Stimulated activated CD4-positive, alpha-beta T cell treated with anti-CD3 and anti-CD28 coated beads, Interleukin-12 subunit alpha, Interleukin-12 subunit beta, amount 100 ng/mL, for 48 hours (primary cell): ENCODE results near the gene INPP5E.

ENCODE experiments used
- DNase-seq, 3 donors: peaks; one replicate each; pipeline ENCODE4 v3.0.0-alpha.2; 2020; ENCODE audit warnings: low read depth in 2 of 3, low spot score in 1 of 3

Gene INPP5E

GRCh38 chr9:136473354-136473721, 33.7 kb upstream of the INPP5E start:
- no peak for DNase-seq

DNA sequence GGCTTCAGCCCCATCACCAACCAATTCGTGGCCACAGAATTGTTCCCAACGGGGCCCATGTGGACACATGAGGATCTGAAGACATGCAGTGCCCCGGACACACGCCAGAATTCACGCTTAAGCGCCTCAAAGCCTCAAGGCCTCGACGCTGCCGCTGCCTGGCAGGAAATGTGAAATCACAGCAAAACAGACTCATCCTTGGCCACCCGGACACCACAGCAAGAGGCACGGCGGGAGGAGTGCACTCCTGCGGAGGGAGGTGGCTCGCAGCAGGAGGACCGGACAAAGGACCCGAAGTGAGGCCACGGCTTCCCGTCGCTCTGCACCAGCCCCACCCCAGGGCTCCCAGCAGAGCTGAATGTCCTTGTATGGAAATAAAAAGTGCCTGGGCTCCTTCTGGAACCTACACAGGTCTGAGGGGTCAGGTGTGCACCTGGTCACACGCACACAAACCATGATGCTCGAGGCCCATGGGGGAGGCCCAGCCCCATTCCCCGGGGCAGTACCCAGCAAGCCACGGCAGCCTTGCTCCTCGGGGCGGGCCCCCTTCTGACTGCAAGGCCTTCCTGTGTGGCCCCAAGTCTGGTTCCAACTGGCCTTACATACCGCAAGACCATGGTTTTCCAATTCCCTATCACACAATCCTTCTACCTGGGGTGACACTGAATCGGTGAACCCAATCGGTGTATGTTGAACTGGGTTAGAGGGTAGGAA, 33.2 kb upstream of the INPP5E start:
- DNase-seq: no peak

DNA sequence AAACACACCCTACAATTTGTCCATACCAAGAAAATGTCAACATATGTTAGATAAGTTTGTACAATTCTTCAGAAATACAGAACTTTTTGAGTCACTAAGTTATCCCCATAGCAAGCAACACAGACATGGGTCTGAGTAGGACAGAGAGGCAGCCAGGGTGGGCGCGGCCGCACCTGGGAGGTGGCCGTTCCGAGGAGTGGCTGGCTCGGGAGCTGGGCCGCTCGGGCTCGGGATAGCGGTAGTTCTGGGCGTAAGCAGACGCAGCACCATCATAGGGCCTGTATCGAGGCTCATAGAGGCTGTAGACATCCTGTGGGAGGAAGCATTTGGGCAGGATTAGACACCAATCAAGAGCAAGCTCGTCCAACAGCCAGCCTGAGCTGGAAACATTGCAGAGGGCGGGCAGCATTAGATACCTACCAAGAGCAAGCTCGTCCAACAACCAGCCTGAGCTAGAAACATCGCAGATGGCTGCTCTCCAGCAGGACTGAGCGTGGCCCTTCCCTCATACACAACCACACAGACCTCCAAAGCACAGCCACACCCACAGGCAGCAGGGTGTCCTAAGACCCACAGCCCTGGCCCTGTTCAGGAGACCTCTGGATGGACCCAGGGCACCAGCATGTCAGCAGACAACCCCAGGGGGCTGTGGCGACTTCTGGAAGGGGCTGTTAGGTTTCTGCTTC, 32.3 kb upstream of the INPP5E start:
- no peak for DNase-seq

DNA sequence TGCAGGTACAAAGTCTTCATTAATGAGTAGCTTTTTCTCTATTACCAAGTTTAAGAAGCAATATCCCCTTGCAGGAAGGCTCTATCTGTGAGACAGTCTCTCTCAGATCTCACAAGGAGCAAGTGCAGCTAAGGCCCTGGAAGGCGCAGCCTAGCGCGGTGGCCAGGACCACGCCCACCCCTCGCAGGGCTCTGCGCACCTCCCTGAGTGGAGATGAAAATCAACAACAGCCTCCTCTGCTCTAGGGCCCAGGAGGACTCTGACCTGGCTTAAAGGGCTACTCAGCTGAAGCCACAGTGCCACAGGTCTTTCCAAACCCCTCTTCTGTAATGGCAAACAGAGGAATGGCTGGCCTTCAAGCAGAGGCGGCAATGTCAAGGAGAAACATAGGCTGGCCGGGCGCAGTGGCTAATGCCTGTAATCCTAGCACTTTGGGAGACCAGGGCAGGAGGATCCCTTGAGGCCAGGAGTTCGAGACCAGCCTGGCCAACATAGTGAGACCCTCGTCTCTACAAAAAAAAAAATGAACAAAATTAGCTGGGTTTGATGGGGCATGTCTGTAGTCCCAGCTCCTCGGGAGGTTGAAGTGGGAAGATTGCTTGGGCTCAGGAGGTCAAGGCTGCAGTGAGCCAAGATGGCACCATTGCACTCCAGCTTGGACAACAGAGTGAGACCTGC, 31.3 kb upstream of the INPP5E start:
- no peak for DNase-seq

DNA sequence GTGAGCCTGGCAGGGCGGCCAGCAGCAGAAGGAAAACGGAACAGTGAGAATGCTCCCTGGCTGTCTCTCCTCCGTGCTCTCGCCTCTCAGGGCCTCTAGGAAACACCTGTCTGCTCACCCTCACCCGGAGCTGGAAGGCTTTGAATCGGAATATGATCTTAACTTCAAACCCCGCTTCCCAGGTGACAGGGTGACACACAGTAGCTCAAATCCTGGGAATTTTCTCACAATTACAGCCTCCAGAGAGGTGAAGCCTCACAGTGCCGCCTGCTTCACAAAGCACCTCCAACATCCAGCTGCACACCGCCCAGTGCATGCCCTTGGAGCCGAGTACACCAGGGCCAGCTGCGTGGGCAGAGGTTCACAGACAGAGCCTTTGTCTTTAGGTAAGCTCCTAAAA, 30.7 kb upstream of the INPP5E start:
- no peak for DNase-seq

DNA sequence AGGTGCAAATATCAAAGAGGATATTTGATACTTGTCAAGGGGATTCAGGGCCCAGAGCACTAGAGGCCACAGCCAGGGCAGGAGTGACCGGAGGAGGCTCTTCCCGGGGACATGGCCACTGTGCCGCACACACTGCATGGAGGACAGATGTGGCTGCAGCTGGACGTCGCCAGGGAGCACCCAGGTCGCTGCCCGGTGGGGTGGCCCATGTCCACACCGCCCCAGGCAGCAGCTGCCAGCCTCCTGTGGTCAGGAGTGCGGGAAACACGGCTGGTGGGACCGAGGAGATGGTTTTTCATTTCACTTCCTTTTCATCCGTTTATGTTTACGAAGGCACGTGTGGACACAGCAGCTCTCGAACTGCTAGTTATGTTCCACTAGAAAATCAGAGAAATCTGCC, 28.1 kb upstream of the INPP5E start:
- DNase-seq: no peak

DNA sequence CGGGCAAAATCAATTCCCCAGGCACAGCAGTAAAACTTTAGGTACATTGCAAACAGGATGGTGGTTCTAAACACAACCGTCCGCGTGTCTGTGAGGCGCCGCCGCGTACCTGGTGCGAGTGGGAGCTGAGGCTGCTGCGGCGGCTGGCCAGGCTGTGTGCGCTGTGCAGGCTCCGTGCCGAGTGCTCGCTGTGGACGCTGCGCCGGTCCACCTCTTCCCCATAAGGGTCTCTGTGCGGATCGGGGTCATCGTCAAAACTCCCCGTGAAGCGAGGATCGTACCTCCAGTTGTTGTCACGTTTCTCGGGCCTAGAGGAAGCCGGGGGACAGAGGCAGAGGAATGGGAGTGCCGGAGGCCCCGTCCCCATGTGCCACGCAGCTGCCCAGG, 26.5 kb upstream of the INPP5E start:
- DNase-seq: no peak

DNA sequence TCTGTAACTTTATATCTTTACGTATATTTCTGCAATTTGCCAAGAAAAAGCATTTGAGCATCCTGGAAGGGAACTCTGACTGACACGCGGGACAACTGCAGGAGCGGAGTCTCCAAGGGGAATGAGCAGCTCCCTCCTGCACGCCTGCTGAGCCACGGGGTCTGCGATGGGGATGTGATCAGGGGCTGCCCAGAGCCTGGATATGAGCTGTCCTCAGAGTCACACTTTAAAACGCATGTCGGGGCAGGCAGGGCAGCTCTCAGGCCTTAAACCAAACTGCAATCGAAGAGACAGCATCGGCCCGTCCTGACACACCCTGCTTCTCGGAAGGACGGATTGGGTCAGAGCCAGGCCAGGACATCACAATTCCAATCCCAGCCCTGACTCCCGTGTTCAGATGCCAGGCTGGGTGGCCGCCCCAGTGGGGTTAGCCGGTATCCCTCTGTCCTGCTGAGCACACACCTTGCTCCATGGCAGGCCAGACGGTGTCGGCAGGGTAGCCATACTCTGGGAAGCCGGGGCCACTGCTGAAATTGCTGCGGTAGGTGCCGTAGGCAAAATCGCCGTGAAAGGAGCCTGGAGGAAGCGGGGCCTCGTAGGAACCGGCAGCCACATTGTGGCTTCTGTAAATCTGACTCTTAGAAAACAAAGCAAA, 26.0 kb upstream of the INPP5E start:
- no peak for DNase-seq

- DNase-seq: no peak
Measured at GRCh38 chr9:136464241-136464640, 24.6 kb upstream of the INPP5E start.

GRCh38 chr9:136463578-136463977, 23.9 kb upstream of the INPP5E start:
- no peak for DNase-seq

DNA sequence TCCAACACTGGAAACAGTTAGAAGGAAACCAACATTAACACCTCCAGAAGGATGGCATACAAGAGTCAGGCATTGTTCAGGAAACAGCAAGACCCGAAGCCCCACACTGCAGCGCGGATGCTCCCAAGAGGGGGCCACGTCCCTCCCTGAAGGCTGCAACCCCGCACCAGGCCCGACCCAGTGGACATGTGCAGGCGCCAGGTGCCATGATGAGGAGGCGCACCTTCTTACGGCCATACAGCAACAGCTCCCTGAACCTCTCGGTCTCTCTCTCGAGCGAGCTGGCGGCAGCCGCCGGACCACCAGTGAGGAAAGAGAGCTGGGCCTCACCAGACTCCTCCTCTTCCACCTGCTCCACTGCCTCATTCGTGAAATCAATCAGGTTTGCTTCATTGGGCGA, 23.0 kb upstream of the INPP5E start:
- DNase-seq: no peak

- no peak for DNase-seq
Measured at GRCh38 chr9:136460772-136461325, 21.2 kb upstream of the INPP5E start.

- DNase-seq: no peak
Measured at GRCh38 chr9:136459425-136459824, 19.8 kb upstream of the INPP5E start.

GRCh38 chr9:136457326-136457725, 17.7 kb upstream of the INPP5E start:
- DNase-seq: no peak

- DNase-seq: no peak
Measured at GRCh38 chr9:136456258-136456657, 16.6 kb upstream of the INPP5E start.

GRCh38 chr9:136455043-136456002, 15.7 kb upstream of the INPP5E start:
- no peak for DNase-seq

GRCh38 chr9:136454026-136454796, 14.6 kb upstream of the INPP5E start:
- DNase-seq: no peak

DNA sequence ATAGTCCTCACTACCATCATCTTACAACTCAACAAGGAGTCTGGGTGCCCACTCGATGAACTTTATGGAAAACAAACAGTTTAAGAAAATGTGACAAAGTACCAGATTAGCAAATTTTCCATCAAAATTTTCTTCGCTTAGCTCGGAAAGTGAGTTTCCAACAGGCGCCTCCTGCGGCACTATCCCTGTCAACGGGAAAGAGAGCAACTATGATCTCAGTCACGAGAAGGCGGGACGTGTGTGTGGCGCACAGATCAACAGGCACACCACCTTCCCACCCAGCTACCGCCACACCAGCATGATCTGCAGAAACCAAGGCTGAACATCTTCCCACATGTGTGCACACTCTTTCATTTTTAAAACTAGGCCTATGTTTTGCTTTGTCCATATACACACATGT, 13.7 kb upstream of the INPP5E start:
- no peak for DNase-seq

GRCh38 chr9:136451221-136451877, 11.7 kb upstream of the INPP5E start:
- no peak for DNase-seq
